GM19372 (cell line): ENCODE results near the gene KRTAP10-9.
"Not testable (repeated sequence)": the region's sequence is repeated elsewhere in the genome, so short reads cannot be mapped to it uniquely, and the experiment has no call there.

Experiments
- ATAC-seq: cut with Tn5 transposase; IDR thresholded peaks from one replicate; pipeline ENCODE4 v1.9.1; 2021; ENCODE audit warnings: mild to moderate bottlenecking, low read depth, moderate library complexity; ENCODE audit not compliant: unreplicated experiment

KRTAP10-9 gene

GRCh38 chr21:44594406-44594916 lies 32.4 kb upstream of the KRTAP10-9 start:
- no peak for ATAC-seq

- ATAC-seq: no peak
These were observed 31.4 kb upstream of the KRTAP10-9 start for GRCh38 chr21:44595524-44595923.

- ATAC-seq: no peak
These were observed 30.7 kb upstream of the KRTAP10-9 start for GRCh38 chr21:44596068-44596725.

- no peak for ATAC-seq
These were observed 28.8 kb upstream of the KRTAP10-9 start for GRCh38 chr21:44598061-44598460.

- no peak for ATAC-seq
These were observed 27.4 kb upstream of the KRTAP10-9 start for GRCh38 chr21:44599264-44600029.

- ATAC-seq: not testable (repeated sequence)
These were observed 26.5 kb upstream of the KRTAP10-9 start, which contains the start of gene KRTAP10-7 for GRCh38 chr21:44600118-44600978. Gene KRTAP10-7, plus strand, starts transcription at chr21:44600597. Its CDS starts 25 bp downstream, at chr21:44600622.

- not testable (repeated sequence) for ATAC-seq
These were observed 25.8 kb upstream of the KRTAP10-9 start for GRCh38 chr21:44601091-44601490.

- no peak for ATAC-seq
These were observed 25.1 kb upstream of the KRTAP10-9 start for GRCh38 chr21:44601596-44602462.

GRCh38 chr21:44602463-44602850 lies 24.4 kb upstream of the KRTAP10-9 start:
- ATAC-seq: no peak

GRCh38 chr21:44603109-44603875 lies 23.6 kb upstream of the KRTAP10-9 start:
- no peak for ATAC-seq

- no peak for ATAC-seq
These were observed 23.0 kb upstream of the KRTAP10-9 start for GRCh38 chr21:44603911-44604310.

GRCh38 chr21:44606495-44606894 lies 20.4 kb upstream of the KRTAP10-9 start:
- no peak for ATAC-seq

- no peak for ATAC-seq
These were observed 17.7 kb upstream of the KRTAP10-9 start for GRCh38 chr21:44609193-44609592.

GRCh38 chr21:44610157-44610843 lies 16.6 kb upstream of the KRTAP10-9 start:
- ATAC-seq: not testable (repeated sequence)

- no peak for ATAC-seq
These were observed 15.3 kb upstream of the KRTAP10-9 start for GRCh38 chr21:44611551-44611950.

GRCh38 chr21:44612029-44612486 lies 14.8 kb upstream of the KRTAP10-9 start, which contains the start of gene KRTAP10-8:
Gene KRTAP10-8, plus strand, starts transcription at chr21:44612079. Its CDS starts 22 bp downstream, at chr21:44612101.
- no peak for ATAC-seq

GRCh38 chr21:44612669-44613229 lies 14.1 kb upstream of the KRTAP10-9 start:
- no peak for ATAC-seq
